A673 (cell line): ENCODE results near the gene TRIP12.

ENCODE experiments used
- CTCF ChIP-seq: fragments of 300-800, 200-600 bp; sonication (generic); conservative IDR thresholded peaks from 2 replicates; pipeline ENCODE4 v1.5.1; 2017; ENCODE audit warnings: low read depth, mild to moderate bottlenecking, antibody characterized with exemption, low read length, moderate library complexity, mixed read lengths
- EZH2 ChIP-seq: fragments of 200-600 bp; sonication (generic); IDR thresholded peaks from 2 replicates; pipeline ENCODE4 v1.6.1; 2017; ENCODE audit warnings: borderline replicate concordance, low read depth, mild to moderate bottlenecking, mixed read lengths, antibody characterized with exemption, low read length; ENCODE audit not compliant: poor library complexity, severe bottlenecking

GRCh38 chr2:229838729-229839128, 83.1 kb downstream of the TRIP12 start:
- no peak for TF ChIP-seq CTCF
- TF ChIP-seq EZH2: no peak
